HuH-7 (cell line): Measurements from ENCODE around the gene SLC4A8.

ENCODE experiments used
- DNase-seq: peaks from one replicate; pipeline ENCODE4 v3.0.0; 2011; ENCODE audit warnings: low spot score

SLC4A8 gene

DNA sequence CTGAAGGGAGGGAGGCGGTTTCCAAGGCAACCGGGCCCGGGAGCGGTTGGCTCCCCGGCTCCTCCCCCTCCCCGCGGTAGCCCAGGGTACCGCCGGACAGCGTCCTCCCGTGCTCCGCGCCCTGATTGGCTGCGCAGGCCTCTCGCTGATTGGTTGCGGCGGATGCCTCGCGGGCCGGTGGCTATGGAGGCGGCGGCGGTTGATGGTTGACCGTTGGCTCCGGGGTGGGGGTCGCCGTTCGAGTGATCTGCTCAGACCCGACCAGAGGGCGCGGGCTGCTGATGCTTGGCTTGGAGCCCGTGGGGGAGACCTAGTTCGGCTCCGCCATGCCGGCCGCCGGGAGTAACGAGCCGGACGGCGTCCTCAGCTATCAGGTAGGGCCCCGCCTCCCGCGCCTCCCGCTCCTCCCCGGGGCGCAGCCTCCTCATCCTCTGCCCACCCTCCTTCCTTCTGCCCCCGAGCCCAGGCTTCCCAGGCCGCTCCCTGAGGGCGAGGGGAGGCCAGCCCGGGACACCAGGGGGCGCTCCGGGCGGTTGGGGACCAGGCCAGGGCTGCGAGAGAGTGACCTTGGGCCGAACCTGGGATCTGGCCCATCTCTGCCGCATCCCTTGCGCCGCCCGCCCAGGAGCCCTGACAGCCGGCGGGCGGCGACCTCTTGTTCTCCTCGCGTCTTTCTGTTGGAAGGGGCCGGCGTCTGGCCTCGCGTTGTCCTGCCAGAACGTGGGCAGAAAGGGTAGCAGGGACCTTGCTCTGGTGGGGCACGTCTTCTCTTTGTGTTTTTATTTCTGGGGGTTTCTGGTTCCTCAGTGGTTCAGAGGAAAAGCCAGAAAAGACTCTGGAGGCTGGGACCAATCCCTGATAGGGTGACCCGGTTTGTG, at the start of gene SLC4A8:
SLC4A8 (plus strand) TSS at position 170 of the 878 bp plus-strand sequence; CDS start at position 327, 157 bp downstream.
- peak; percentile 85 for DNase-seq

DNA sequence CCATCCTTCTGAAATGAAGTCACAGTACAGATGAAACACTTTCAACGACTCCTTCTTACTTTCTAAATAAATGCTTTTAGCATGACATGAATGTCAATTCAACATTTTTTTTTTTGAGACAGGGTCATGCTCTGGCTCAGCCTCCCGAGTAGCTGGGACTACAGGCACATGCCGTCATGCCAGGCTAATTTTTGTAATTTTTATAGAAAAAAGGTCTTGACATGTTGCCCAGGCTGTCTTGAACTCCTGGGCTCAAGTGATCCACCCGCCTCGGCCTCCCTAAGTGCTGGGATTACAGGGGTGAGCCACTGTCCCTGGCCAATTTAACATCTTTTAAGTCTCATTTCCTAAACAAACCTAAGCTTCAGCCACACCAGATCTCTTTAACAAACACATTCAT, 49.8 kb upstream of the SLC4A8 start:
- no peak for DNase-seq

DNA sequence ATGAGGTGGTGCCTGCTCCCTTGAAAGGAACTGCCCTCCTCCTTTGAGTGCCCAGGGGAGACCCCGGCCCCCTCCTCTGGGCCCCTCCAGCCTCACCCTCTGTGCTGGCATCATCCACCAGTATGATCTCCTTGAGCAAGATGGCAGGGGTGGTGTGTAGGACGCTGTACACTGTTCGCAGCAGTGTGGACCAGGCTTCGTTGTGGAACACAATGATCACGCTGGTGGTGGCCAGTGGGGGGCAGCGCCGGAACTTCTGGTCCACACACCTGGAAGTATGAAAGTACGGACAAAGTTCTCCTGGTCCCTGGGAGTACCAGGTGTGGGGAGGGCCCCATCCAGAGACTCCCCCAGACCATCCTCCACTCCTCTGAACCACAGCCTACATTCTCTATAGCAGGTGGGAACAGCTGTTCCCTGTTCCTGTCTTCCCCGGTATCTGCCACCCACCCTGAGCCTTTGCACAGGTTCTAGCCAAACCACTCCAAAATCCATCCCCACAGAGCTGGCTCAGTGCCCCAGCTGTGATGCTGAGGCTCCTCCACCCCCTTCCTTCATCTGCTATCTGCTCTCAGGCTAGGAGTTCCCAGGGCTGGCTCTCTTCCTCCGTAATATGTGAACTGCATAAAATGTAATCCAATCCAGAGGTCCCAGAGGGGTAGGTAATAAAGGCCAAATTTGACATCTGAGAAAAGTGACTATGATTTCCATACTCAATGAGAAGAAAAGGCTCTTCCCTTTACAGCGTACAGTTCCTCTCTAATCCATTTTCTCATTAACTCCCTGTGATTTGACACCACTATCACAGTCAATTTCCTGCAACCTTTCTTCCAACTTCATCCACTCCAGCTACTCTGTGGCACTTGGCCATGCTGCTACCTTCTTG, 47.3 kb upstream of the SLC4A8 start:
- DNase-seq, result no peak

DNA sequence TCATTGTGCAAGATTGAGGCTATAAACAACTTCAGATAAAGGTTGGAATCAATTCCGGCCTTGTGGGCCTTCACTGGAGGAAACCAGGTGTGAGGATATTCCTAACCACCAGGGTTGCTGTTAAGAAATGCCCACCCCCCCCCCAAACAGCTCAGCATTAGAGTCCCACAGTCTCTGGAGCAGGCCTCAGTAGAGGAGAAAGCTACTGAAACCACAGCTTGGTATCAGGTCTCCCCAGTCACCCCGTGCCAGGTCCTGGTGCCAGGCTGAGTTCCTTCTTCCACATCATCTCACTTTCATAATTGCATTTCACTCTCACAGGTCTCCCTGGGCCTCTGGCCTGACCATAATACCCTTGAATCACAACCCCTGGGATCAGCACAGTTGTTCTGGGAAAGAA, 45.9 kb upstream of the SLC4A8 start:
- DNase-seq, result no peak

DNA sequence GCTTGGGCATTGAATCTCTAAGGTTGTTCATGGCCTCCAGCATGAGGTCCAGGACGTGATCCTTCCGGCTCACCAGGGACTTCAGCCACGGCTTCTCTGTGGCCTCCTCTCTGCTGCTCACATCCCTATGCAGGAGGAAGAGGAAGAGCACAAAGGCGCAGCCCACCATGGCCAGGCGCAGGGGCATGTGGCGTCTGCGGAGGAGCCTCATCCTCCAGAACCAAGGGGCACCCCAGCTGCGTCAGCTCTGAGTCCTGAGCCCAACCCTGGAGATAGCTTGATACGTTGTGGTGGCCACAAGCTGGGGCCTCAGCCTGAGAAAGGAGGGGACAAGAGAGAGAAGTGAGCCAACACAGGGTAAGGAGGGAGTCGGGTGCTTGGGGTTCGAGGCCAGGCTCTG, 45.1 kb upstream of the SLC4A8 start:
- DNase-seq, result no peak

DNA sequence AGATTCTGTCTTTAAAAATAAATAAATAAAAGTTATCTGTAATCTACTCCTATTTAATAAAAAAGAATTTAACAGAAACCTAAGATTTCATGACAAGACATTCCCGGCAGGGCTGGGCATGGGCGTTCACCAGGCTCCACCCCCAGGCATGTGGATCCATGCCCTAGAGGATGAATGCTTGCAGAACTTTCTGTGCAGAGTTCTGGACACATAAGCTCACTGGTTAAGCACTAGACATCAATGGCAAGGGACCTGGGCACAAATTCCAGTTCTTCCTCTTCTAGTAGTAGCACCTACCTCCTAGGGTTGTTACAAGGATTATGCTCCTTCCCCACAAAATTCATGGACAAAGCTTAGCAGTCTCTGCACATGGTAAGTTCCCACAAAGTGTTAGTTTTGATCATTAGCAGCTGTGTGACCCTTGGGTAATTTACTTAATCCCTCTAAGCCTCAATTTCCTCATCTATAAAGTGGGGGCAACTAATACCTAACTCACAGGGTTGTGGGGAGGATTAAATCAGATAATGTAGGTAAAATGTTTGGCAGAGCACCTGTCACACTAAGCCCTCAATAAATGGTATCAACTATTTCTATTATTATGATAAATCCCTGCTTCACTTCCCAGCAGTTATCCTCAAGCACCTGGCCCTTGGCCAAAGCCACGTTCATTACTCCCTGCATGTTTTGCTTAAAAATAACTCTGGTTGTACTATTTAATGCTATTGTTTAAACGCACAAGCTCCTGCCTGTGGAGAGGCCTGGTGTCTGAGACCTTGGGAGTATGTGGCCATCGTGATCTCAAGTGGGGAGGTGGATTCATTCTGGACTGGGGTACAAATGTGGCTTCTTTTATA, 43.2 kb upstream of the SLC4A8 start:
- DNase-seq, result no peak

DNA sequence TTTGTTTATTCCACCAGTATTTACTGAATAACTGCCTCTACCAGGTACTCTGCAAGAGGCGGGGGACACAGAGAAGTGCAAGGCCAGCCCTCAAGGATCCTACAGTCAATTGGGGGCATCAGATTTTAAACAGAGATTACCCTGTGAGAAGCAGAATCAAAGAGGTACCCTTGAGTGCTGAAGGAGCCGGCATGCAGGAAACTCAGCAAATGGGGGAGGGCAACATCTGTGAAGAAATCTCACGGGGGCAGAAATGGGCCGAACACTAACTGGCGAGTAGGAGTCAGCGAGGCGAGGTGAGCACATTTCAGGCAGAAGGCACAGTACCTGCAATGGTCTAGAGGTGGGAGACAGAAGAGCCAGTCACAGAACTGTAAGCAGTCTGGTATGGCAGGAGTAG, 42.5 kb upstream of the SLC4A8 start:
- DNase-seq, result no peak

DNA sequence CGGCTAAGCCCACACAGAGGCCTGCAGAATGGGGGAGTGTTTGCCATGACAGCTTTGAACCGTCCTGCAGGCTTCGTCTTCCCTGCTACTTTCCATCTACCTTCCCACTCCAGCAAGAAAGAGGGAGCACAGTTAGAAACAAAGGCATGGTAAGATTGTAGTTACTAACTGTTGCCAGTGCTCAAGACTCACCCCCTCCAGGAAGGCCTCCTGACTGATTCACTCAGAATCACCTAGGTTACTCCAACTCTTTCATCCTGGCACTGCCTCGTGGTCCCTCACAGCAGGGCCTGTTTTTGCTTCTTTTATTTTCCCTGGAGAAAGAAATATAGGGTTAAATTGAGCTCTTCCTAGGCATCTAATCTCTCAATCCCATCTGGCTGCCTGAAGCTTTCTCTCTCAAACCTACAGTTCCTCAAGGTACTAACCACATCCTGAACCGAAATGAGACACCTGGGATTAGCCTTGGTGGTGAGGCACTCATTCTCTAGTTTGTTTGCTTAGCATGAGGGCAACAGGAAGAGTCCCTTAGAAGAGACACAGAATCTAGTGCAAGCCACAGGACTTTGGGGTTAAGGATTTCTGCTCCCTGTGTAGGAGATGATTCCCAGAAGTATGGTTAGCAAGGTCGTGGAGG, 41.2 kb upstream of the SLC4A8 start:
- no peak for DNase-seq

DNA sequence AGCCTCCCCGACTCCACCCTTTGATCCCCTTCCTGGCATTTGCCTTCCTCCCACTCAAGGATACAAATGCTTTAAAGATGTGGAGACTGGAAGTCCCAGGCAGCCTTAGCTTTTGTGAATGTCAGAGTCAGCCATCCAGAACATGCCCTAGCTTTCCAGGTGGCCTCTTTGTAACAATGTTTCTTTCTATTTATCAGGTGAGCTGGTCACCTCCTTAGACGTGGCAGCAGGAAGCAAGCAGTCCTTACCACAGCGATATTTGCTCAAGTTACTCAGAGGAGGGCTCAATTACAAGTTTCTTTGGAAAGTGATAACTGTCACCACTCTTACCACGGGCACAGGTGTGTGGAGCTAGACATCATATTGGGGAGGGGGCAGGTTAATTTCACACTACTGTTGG, 38.3 kb upstream of the SLC4A8 start:
- DNase-seq, result no peak

DNA sequence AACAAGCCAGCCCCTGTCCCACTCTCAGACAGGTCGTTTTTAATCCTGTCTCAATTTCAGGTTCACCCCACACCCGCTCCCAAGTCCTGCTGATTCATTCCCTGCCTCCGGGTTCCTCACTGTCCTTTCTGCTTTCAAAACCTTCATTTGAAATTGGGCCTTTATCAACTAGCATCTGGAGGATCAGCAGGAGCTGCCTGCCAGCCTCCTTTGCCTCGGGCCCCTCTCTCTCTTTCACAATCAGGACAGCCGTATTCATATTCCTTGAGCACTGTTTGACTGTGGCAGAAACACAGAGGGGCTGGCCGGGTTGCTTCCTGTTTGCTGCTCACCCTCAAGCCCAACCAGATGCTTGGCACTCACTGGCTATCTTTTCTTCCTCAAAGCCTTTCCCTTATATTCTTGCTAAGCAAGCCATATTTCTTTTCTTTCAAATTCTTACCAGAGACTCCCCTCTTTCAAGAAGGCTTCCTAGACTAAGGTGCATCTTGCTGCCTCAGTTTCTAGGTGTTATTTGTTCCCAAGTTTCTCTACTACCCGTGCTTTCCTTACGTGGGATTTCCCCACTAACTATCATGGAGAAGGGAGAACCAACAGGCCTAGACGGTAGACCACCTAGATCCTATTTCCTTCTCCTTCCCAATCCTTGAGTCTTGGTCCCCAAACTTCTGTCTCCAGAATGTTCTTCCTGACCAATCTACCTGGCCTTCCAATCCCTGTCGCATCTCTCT, 36.4 kb upstream of the SLC4A8 start:
- no peak for DNase-seq

DNA sequence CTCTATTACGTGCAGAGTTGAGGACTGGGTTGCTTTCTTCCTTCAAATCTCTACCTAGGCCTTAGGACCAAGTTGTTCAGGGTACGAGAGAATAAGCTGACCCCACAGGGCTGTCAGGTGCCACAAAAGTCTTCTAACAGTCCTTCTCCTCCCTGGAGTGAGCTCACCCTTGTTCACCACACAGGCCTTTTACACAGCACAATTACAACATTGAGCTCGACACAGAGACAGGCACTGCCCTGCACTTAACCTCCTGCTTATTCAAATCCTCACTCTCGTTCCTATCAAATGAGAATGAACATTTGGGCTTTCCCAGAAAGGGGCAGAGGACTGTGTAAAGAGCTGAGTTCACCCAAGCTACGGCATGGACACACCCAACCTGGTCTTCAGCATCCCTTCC, 35.8 kb upstream of the SLC4A8 start:
- DNase-seq, result no peak

DNA sequence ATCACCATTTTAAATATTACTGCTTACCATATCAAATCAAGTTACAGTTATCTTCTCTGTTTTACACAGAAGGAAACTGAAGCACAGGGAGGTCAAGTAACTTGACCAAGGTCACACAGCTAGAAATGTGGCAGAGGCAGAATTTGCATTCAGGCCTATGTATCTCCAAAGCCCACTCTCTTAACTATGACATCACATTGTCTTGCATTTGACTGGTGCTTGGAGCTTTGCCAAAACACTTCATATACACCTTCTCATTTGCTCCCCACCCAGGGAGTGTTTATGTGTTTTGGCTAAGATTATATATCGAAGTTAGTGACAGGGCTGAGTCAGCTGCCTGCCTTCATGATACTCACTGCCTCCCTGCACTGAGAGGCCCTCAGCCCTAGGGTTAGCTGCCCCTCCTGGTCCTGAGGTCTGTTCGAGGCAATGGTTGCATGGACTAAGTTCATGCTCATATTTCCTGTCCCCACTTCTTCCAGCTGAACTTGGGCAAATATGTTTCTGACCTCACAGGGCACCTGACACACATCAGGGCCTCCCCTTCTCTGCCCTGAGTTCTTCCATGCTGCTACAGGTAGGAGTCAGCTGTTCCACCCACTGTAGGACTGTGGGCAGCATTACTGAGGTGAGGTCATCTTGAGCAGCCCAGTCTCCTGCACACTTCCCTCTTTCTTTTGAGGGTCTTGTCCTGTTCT, 35.2 kb upstream of the SLC4A8 start:
- no peak for DNase-seq

DNA sequence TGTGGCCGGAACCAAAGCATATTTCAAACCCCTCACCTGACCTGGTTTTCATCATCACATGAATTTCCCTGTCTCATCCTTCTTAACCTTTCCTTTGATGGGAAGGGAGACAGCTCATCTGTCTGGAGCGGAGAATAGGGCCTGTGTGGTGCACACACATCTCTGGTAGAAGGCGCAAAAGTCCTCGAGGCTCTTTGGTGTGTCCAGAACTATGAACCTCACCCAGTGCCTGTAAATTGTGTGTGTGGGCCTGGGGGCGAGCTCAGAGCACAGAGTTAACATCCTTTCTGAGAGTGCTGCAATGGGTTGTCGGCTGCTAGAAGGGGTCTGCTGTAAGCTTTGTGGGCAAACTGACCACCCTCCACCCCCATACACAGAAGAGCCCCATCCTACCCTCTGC, 34.2 kb upstream of the SLC4A8 start:
- no peak for DNase-seq

DNA sequence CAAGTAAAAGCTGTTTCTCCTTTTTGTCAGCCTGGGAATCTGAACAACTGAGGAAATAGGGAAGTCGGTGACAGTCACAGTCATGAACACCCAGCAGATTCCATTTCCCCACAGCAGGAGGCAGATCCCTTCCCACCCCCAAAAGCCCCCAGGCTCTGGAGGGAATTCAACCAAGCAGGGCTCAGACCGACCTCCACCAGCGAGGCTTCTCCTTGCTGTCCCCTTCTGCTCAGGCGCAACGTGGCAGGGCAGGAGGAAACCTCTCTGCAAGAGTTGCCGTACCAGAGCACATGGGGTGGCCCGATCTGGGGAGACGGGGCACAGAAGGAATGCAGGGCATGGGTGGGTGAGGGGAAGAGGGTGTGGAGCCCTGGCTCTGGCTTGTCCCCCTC, 33.7 kb upstream of the SLC4A8 start:
- DNase-seq, result peak; percentile 33

DNA sequence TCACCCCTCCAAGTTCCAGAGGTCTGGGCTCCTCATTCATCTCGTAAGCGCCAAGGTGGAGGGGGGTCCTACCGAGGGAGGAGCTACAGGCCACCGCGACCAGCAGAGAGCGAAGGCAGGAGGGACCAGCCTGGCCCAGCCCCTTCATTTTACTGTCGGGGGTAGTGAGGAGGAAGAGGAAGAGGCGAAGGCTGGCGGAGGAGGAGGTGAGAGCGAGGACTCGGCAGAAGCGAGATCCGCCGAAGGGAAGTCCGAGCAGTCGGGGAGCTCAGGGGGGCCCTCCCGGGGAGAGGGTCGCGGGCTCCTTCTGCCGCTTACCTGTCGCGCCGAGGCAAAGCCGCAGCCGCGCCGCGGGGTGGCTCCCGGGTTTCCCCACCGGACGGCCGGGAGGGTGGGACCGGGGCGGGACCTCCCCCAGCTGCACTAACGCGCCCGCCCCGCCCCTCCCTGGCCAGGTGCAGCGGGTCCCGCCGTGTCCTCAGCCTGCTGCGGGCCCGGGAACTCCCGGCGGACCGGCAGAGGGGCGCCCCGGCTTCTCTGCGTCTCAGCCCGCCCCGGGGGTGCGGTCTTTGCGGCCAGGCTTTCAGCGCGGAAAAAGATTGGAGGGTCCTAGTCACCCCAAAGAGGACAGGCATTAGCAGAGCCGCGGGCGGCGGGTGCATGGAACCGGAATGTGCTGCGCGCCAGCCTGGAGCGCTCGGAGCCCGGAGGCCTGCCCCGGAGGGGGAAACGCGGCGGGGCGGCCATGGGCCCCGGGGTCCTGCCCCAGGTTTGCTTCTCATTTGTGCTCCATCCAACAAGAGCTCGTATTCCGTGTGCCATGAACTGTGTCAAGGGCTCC, 33.1 kb upstream of the SLC4A8 start, which contains the start of gene GALNT6:
GALNT6 (minus strand) TSS at position 124 of the 841 bp plus-strand sequence. CDS start 11,625 bp downstream, outside the sequence.
- peak; percentile 74 for DNase-seq

DNA sequence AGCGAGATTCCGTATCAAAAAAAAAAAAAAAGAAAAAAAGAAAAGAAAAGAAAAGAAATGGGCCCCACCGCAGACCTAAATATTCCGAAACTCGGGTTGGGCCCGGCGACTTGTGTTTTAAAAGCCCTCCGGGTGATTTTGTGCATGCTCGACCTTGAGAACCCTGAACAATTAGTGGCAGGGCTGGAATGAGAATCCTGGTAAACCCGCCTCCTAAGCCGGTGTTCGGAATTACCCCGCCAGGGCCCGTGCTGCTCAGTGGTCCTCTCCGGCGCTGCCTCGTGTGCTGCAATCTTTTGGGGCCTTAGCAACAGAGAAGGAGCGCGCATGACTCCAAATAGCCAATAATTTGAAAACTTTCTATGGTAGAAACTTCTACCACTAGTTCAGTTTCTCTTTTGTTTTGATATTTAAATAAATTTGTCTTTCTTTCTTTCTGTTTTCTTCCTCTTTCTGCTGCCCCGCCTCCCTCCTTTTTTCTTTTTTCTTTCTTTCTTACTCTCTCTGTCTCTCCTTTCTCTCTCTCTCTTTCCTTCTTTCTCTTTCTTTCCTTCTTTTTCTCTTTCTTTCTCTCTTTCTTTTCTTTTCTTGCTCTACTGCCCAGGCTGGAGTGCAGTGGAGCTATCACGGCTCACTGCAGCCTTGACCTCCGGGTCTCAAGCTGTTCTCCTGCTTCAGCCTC, 31.9 kb upstream of the SLC4A8 start:
- DNase-seq, result peak; percentile 68

DNA sequence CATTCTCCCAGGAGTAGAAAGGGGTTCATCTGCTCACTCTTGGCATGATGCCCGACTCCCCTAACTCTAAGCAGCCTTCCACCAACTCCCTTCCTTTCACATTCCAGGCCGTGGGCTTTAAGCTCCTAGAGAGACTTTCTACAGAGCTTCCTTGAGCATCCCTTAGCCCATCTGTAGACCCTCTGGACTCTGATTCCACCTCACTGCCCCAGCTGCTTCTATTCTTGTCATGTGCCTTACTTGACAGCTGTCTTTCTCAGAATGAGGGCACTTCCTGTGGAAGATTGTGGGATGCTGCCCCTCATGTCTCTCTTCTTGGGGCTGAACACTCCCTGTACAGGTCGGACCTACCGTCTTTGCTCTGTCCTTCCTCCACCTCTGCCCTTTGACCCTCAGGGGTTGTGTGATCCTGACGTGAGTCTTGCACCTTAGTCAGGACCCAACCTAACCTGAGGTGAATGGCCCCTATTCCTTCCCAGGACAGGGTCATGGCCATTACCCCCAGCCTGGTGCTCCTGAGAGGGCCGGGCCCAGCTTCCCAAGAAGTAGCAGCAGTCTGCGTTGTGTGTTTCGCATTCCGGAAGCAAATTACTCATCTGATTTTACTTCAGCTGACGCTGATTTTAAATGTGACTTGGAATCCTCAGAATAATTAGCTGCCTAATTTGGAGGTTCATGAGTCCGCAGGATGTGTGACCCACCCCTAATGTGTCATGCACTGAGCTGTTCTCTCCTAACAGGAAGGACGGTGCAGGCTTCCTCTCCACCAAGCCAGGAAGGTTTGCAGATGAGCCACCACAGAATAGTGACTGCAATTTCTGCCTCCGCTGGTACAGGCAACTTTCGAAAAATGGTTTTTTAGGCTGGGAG, 30.7 kb upstream of the SLC4A8 start:
- no peak for DNase-seq
